ENCODE results near the gene SMYD3. TPM values are rescaled to one million over a fixed set of nuclear protein-coding genes. Genes with fewer than 3 reads are reported as not detected.

SMYD3 gene
- total RNA-seq, 4 donors from 2014 or later: 10.5 to 36.4 (median 22.5) TPM

DNA sequence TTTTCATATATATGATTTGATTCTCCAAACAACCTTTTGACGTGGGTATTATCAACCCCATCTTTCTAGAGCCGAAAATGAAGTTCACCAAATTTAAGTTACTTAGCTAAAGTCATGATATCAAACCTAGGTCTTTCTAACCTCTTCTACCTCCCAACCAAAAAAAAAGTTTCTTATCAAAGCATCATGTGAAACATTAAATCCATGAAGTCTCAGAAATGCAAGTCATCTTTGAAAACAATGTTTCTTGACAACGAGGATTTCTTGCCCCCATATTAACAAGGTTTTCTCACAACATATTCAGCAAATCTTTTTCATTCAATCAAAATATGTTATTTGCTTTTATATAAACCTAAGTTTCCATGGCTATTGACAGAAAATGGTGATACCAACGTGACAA lies 306.3 kb downstream of the SMYD3 start:
- intact Hi-C loops (cut with DNase I; ENCODE audit: low total_unique reads): no loop called here
- no peaks in the 10 kb centered on the region for H3K9me3 ChIP-seq
- H3K36me3 ChIP-seq: no peaks in the 10 kb centered on the region
- TF ChIP-seq POLR2A (IDR thresholded peaks at IDR 0.05): no peak
- TF ChIP-seq, protein P1, sequence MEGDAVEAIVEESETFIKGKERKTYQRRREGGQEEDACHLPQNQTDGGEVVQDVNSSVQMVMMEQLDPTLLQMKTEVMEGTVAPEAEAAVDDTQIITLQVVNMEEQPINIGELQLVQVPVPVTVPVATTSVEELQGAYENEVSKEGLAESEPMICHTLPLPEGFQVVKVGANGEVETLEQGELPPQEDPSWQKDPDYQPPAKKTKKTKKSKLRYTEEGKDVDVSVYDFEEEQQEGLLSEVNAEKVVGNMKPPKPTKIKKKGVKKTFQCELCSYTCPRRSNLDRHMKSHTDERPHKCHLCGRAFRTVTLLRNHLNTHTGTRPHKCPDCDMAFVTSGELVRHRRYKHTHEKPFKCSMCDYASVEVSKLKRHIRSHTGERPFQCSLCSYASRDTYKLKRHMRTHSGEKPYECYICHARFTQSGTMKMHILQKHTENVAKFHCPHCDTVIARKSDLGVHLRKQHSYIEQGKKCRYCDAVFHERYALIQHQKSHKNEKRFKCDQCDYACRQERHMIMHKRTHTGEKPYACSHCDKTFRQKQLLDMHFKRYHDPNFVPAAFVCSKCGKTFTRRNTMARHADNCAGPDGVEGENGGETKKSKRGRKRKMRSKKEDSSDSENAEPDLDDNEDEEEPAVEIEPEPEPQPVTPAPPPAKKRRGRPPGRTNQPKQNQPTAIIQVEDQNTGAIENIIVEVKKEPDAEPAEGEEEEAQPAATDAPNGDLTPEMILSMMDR (IDR thresholded peaks at IDR 0.05): no peak
- H3K4me3 ChIP-seq: no peak overlapping the region
- no peaks in the 10 kb centered on the region for H3K4me1 ChIP-seq
- no peak for DNase-seq
- no peaks in the 10 kb centered on the region for H3K27me3 ChIP-seq
- no peak overlapping the region for H3K27ac ChIP-seq

DNA sequence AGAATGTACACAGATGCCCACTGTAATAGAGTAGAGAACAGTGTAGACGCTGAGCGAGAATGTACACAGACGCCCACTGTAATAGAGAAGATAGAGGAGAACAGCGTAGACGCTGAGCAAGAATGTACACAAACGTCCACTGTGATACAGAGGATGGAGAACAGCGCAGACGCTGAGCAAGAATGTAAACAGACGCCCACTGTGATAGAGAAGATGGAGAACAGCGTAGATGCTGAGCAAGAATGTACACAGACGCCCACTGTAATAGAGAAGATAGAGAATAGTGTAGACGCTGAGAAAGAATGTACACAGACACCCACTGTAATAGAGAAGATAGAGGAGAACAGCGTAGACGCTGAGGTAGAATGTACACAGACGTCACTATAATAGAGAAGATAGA lies 306.9 kb downstream of the SMYD3 start:
- TF ChIP-seq, protein P1 (IDR thresholded peaks at IDR 0.05): no peak
- no peak for TF ChIP-seq POLR2A (IDR thresholded peaks at IDR 0.05)
- H3K36me3 ChIP-seq: no peaks in the 10 kb centered on the region
- H3K4me1 ChIP-seq: no peaks in the 10 kb centered on the region
- H3K27ac ChIP-seq: no peak overlapping the region
- H3K4me3 ChIP-seq: no peak overlapping the region
- intact Hi-C loops (cut with DNase I; ENCODE audit: low total_unique reads): no loop called here
- H3K27me3 ChIP-seq: no peaks in the 10 kb centered on the region
- no peaks in the 10 kb centered on the region for H3K9me3 ChIP-seq
- DNase-seq: no peak

DNA sequence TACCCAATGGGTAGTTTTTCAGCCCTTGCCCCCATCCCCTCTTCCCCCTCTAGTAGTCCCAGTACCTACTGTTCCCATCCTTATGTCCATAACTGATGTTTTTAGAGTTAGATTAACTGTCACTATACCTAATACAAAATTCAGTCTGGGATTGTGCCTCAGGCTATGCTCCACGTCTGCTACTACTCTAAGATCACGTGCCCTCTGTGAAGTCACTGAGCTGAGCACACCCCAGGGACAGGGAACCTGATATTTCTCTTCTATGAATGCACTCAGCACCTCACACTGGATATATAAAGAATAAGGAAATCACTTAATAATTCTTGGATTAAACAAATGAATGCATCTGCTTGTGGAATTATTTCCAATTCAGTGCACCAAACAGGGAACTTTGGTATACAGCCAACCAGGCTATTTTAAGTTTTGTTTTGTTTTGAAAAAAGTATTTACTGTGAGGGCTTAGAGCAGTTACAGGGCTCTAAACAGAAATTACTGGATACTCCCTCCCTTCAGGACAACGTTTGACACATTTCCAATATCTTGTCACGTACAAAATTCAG lies 307.9 kb downstream of the SMYD3 start:
- no peak for DNase-seq
- TF ChIP-seq, protein P1 (IDR thresholded peaks at IDR 0.05): no peak
- no peak for TF ChIP-seq POLR2A (IDR thresholded peaks at IDR 0.05)

GRCh38 chr1:246198115-246198816 lies 308.8 kb downstream of the SMYD3 start:
- no peaks in the 10 kb centered on the region for H3K9me3 ChIP-seq
- H3K27me3 ChIP-seq: no peaks in the 10 kb centered on the region
- H3K4me3 ChIP-seq: no peak overlapping the region
- H3K36me3 ChIP-seq: no peaks in the 10 kb centered on the region
- no peak for DNase-seq
- H3K27ac ChIP-seq: no peak overlapping the region
- no peaks in the 10 kb centered on the region for H3K4me1 ChIP-seq
- intact Hi-C loops (cut with DNase I; ENCODE audit: low total_unique reads): no loop called here
- TF ChIP-seq, protein P1 (IDR thresholded peaks at IDR 0.05): no peak
- no peak for TF ChIP-seq POLR2A (IDR thresholded peaks at IDR 0.05)

More for the DNA sequence above, 307.9 kb downstream of the SMYD3 start:
- H3K9me3 ChIP-seq: no peaks in the 10 kb centered on the region
- intact Hi-C loops (cut with DNase I; ENCODE audit: low total_unique reads): no loop called here
- no peaks in the 10 kb centered on the region for H3K27me3 ChIP-seq
- H3K4me1 ChIP-seq: no peaks in the 10 kb centered on the region
- H3K36me3 ChIP-seq: no peaks in the 10 kb centered on the region
- H3K27ac ChIP-seq: no peak overlapping the region
- no peak overlapping the region for H3K4me3 ChIP-seq

- Histone ChIP-seq H3K9me3 (no peaks in the 10 kb centered on the region), H3K4me1 (no peaks in the 10 kb centered on the region), H3K4me3 (no peak overlapping the region), H3K27me3 (no peaks in the 10 kb centered on the region), H3K27ac (no peak overlapping the region), H3K36me3 (no peaks in the 10 kb centered on the region)
- no peak for DNase-seq
- intact Hi-C loops (cut with DNase I; ENCODE audit: low total_unique reads): no loop called here
- TF ChIP-seq, protein P1 (IDR thresholded peaks at IDR 0.05): no peak
- TF ChIP-seq POLR2A (IDR thresholded peaks at IDR 0.05): no peak
Measured at GRCh38 chr1:246197076-246197475, 310.0 kb downstream of the SMYD3 start.
